HCT116 (cell line): ENCODE measurements around the gene MTSS2. TPM values are rescaled to one million over a fixed set of nuclear protein-coding genes. Genes with fewer than 3 reads are reported as not detected.

Experiments used
- ATAC-seq: fragments of 200-7000 bp; cut with Tn5 transposase; 2 replicates; pipeline ENCODE4 v1.9.1; 2020; ENCODE audit warnings: mild to moderate bottlenecking, moderate library complexity
- BruUV-seq: library from RNA; stranded (reverse); fragments of 400-500 nt; replicated peaks from 2 replicates; lab custom pipeline; 2021; lab: Mats Ljungman, UMichigan
- CTCF ChIA-PET: fragments of 300-600 bp; sonication (Branson Sonifier 250); formaldehyde crosslinking; loops from one replicate; lab custom pipeline; 2021; ENCODE audit warnings: antibody characterized with exemption; lab: Charles Lee
- POLR2A ChIA-PET: fragments of 300-600, 350-600 bp; sonication (Branson Sonifier 250); formaldehyde crosslinking; loops from one replicate; lab custom pipeline; 2021; ENCODE audit warnings: antibody characterized with exemption; lab: Charles Lee
- RAD21 ChIA-PET, 2 experiments: fragments of 300-600 bp; sonication (Branson Sonifier 250); formaldehyde crosslinking; loops; one replicate each; lab custom pipeline; 2023; ENCODE audit warnings: low total read pairs in 2 of 2; ENCODE audit not compliant: uncharacterized antibody in 2 of 2, unreplicated experiment in 2 of 2, low non-redundant PET in 1 of 2; lab: Charles Lee
- DNase-seq: peaks from one replicate; pipeline ENCODE4 v3.0.0-alpha.2; 2010; ENCODE audit warnings: low read depth, low spot score
- H2AFZ ChIP-seq: fragments of 200-600 bp; shearing (Covaris generic), sonication (generic); 2 replicates; pipeline ENCODE4 v1.6.1; 2017; ENCODE audit warnings: low read depth, mixed run types, mixed read lengths, antibody characterized with exemption, low read length; ENCODE audit not compliant: poor library complexity, severe bottlenecking
- H3K27ac ChIP-seq: 2 replicates; pipeline ENCODE4 v1.5.1; 2012; ENCODE audit warnings: low read depth, low read length
- H3K27me3 ChIP-seq: fragments of 200-600 bp; sonication (generic); 2 replicates; pipeline ENCODE4 v1.6.1; 2016; ENCODE audit warnings: mixed run types, low read length, mixed read lengths; ENCODE audit not compliant: insufficient read depth
- H3K36me3 ChIP-seq, 2 experiments: fragments of 200-500 bp in 1 of 2; fragments of 200-600 bp in 1 of 2; sonication (Bioruptor generic) in 1 of 2; sonication (generic) in 1 of 2; 2 replicates each; pipeline versions ENCODE4 v1.5.1 to v1.6.1; 2014 to 2016; ENCODE audit warnings: low read length in 2 of 2, inconsistent platforms in 1 of 2, mixed read lengths in 1 of 2, mixed run types in 1 of 2; ENCODE audit not compliant: insufficient read depth in 2 of 2, control insufficient read depth in 1 of 2
- H3K4me1 ChIP-seq, 2 experiments: fragments of 200-600 bp in 1 of 2; sonication (generic) in 1 of 2; 2 replicates each; pipeline versions ENCODE4 v1.5.1 to v1.6.1; 2012 to 2017; ENCODE audit warnings: low read length in 2 of 2, inconsistent platforms in 1 of 2, mild to moderate bottlenecking in 1 of 2, mixed read lengths in 1 of 2, mixed run types in 1 of 2, moderate library complexity in 1 of 2; ENCODE audit not compliant: insufficient read depth in 2 of 2, control insufficient read depth in 1 of 2
- H3K4me2 ChIP-seq: fragments of 200-600 bp; sonication (generic); 2 replicates; pipeline ENCODE4 v1.6.1; 2017; ENCODE audit warnings: mixed run types, low read length, mixed read lengths
- H3K4me3 ChIP-seq, 2 experiments: fragments of 200-600 bp in 1 of 2; sonication (generic) in 1 of 2; replicated peaks in 1 of 2; 2 replicates each; pipeline ENCODE4 v1.5.1; 2011 to 2016; ENCODE audit warnings: low read length in 2 of 2, control low read depth in 1 of 2, low read depth in 1 of 2, mild to moderate bottlenecking in 1 of 2, mixed read lengths in 1 of 2, mixed run types in 1 of 2
- H3K79me2 ChIP-seq: fragments of 200-600 bp; sonication (generic); 2 replicates; pipeline ENCODE4 v1.6.1; 2017; ENCODE audit warnings: mild to moderate bottlenecking, mixed run types, low read length, moderate library complexity, mixed read lengths; ENCODE audit not compliant: insufficient read depth
- H3K9ac ChIP-seq: fragments of 200-600 bp; sonication (generic); 2 replicates; pipeline ENCODE4 v1.6.1; 2016; ENCODE audit warnings: low read length, mixed read lengths
- H3K9me2 ChIP-seq: fragments of 200-600 bp; sonication (generic), shearing (Covaris generic); 2 replicates; pipeline ENCODE4 v1.6.1; 2017; ENCODE audit warnings: mixed run types, mild to moderate bottlenecking, moderate library complexity; ENCODE audit not compliant: insufficient read depth
- H3K9me3 ChIP-seq, 2 experiments: fragments of 200-500 bp in 1 of 2; fragments of 200-600 bp in 1 of 2; sonication (Bioruptor generic) in 1 of 2; sonication (generic) in 1 of 2; 2 replicates each; pipeline ENCODE4 v1.6.1; 2014 to 2017; ENCODE audit warnings: low read length in 2 of 2, mixed read lengths in 2 of 2, inconsistent platforms in 1 of 2, low read depth in 1 of 2, mild to moderate bottlenecking in 1 of 2, mixed run types in 1 of 2, moderate library complexity in 1 of 2; ENCODE audit not compliant: control insufficient read depth in 1 of 2, insufficient read depth in 1 of 2
- H4K20me1 ChIP-seq: fragments of 200-600 bp; sonication (generic), shearing (Covaris generic); 2 replicates; pipeline ENCODE4 v1.6.1; 2017; ENCODE audit warnings: mixed run types, mild to moderate bottlenecking, moderate library complexity; ENCODE audit not compliant: insufficient read depth
- CBX3 ChIP-seq: IDR thresholded peaks from 2 replicates; pipeline ENCODE4 v1.6.1; 2012; ENCODE audit warnings: low read depth
- CEBPB ChIP-seq: IDR thresholded peaks from 2 replicates; pipeline ENCODE4 v1.6.1; 2012; ENCODE audit warnings: low read depth
- EGR1 ChIP-seq: IDR thresholded peaks from 2 replicates; pipeline ENCODE4 v1.6.1; 2012; ENCODE audit warnings: low read depth
- ELF1 ChIP-seq: IDR thresholded peaks from 2 replicates; pipeline ENCODE4 v1.6.1; 2012; ENCODE audit warnings: low read depth, borderline replicate concordance
- FOSL1 ChIP-seq: IDR thresholded peaks from 2 replicates; pipeline ENCODE4 v1.6.1; 2012; ENCODE audit warnings: low read depth
- JUND ChIP-seq: IDR thresholded peaks from 2 replicates; pipeline ENCODE4 v1.6.1; 2012
- SIN3A ChIP-seq: IDR thresholded peaks from 2 replicates; pipeline ENCODE4 v1.6.1; 2012; ENCODE audit warnings: low read depth
- SRF ChIP-seq: IDR thresholded peaks from 2 replicates; pipeline ENCODE4 v1.6.1; 2012; ENCODE audit warnings: low read depth
- TCF7L2 ChIP-seq: IDR thresholded peaks from 2 replicates; pipeline ENCODE4 v1.7.0; 2011; ENCODE audit warnings: borderline replicate concordance, inconsistent platforms; ENCODE audit not compliant: insufficient read depth, insufficient read length; ENCODE audit errors: extremely low read depth
- YY1 ChIP-seq: IDR thresholded peaks from 2 replicates; pipeline ENCODE4 v1.6.1; 2011; ENCODE audit warnings: low read length, low read depth, moderate library complexity, mild to moderate bottlenecking; ENCODE audit not compliant: insufficient replicate concordance; ENCODE audit errors: extremely low read depth
- ZFX ChIP-seq: fragments of 450-650 bp; IDR thresholded peaks from 2 replicates; pipeline ENCODE4 v1.6.1; 2017
- ZNF274 ChIP-seq: fragments of 200-500 bp; sonication (Bioruptor generic); IDR thresholded peaks from 2 replicates; pipeline ENCODE4 v1.6.1; 2014; ENCODE audit warnings: mild to moderate bottlenecking, low read depth, low read length, inconsistent platforms
- intact Hi-C: fragments of 100-400 bp; cut with micrococcal nuclease; formaldehyde crosslinking; loops from 2 replicates; pipeline ENCODE4 v1.10.0; 2022
- total RNA-seq: library from RNA; stranded (reverse); gene quantifications from one replicate; pipeline ENCODE4 v1.2.1, GENCODE V29; 2021; ENCODE audit not compliant: unreplicated experiment
- TF ChIP-seq, protein P1 (sequence below), 3 experiments: fragments of 200-600 bp in 1 of 3; sonication (generic) in 1 of 3; IDR thresholded peaks in 2 of 3; conservative IDR thresholded peaks in 1 of 3; 2 replicates each; pipeline ENCODE4 v1.5.1; 2012 to 2017; ENCODE audit warnings: low read depth in 2 of 3, low read length in 2 of 3, antibody characterized with exemption in 1 of 3, borderline replicate concordance in 1 of 3, control low read depth in 1 of 3, mild to moderate bottlenecking in 1 of 3, mixed read lengths in 1 of 3, mixed run types in 1 of 3, moderate library complexity in 1 of 3; ENCODE audit not compliant: insufficient read depth in 1 of 3
- TF ChIP-seq, protein P2 (sequence below): IDR thresholded peaks from 2 replicates; pipeline ENCODE4 v1.6.1; 2012
- TF ChIP-seq, protein P3 (sequence below): IDR thresholded peaks from 2 replicates; pipeline ENCODE4 v1.6.1; 2012
- TF ChIP-seq, protein P4 (sequence below): IDR thresholded peaks from 2 replicates; pipeline ENCODE4 v1.6.1; 2011; ENCODE audit warnings: mild to moderate bottlenecking, low read length, moderate library complexity; ENCODE audit not compliant: insufficient replicate concordance; ENCODE audit errors: extremely low read depth
- TF ChIP-seq, protein P5 (sequence below): IDR thresholded peaks from 2 replicates; pipeline ENCODE4 v1.6.1; 2012; ENCODE audit warnings: low read depth

Gene MTSS2
- total RNA-seq, 1 experiment from 2014 or later = 41.8 TPM

DNA sequence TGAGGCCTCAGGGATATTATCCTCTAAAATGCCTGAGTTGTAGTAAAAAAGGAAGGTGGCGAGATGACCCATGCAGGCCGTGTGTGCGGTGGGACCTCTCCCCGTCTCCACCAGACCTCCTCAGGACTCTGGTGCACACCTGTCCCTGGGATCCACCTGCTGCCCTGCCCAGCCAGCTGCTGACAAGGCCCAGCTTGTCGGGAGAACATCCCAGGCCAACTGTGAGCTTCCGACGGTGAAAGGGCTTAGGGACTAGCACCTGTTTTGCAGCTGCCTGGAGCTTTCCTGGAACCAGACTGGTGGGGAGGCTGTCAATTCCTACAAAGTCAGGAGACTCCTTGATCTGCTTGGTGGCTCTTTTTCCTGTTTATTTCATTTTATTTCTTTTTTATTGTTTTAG lies 27.9 kb downstream of the MTSS2 start:
- H3K4me2 ChIP-seq = no peak overlapping the region
- H3K4me1 ChIP-seq = peaks cover 0 to 8% of the 10 kb centered on the region in 2 experiments; a peak in 2 of 4 replicates
- DNase-seq (no peak), ATAC-seq (no peak)
- H2AFZ ChIP-seq = no peak overlapping the region
- ChIA-PET CTCF (interaction anchor here (1.5 kb wide), 1 partner anchor 113 kb away, joined by 4 read pairs; no protein-coding TSS in a partner anchor), POLR2A (no interaction called here), RAD21 (no interaction called here)
- H4K20me1 ChIP-seq = no peaks in the 10 kb centered on the region
- H3K9me3 ChIP-seq = no peaks in the 10 kb centered on the region
- BruUV-seq = no TSS peak
- H3K9ac ChIP-seq = no peak overlapping the region
- no peaks in the 10 kb centered on the region for H3K36me3 ChIP-seq
- H3K79me2 ChIP-seq = no peaks in the 10 kb centered on the region
- H3K27ac ChIP-seq = no peak overlapping the region
- no peaks in the 10 kb centered on the region for H3K27me3 ChIP-seq
- no peak overlapping the region for H3K4me3 ChIP-seq
- intact Hi-C loops = loop anchor here (10.0 kb wide), 1 partner anchor 133 kb away; the partner anchor contains the start of genes COG4 and SF3B3
- TF ChIP-seq CBX3 (no peak), TCF7L2 (no peak), SRF (no peak), ELF1 (no peak), ZNF274 (no peak), JUND (no peak), EGR1 (no peak), ZFX (no peak), FOSL1 (no peak), YY1 (no peak), CEBPB (no peak), SIN3A (no peak)
- TF ChIP-seq, protein P1, sequence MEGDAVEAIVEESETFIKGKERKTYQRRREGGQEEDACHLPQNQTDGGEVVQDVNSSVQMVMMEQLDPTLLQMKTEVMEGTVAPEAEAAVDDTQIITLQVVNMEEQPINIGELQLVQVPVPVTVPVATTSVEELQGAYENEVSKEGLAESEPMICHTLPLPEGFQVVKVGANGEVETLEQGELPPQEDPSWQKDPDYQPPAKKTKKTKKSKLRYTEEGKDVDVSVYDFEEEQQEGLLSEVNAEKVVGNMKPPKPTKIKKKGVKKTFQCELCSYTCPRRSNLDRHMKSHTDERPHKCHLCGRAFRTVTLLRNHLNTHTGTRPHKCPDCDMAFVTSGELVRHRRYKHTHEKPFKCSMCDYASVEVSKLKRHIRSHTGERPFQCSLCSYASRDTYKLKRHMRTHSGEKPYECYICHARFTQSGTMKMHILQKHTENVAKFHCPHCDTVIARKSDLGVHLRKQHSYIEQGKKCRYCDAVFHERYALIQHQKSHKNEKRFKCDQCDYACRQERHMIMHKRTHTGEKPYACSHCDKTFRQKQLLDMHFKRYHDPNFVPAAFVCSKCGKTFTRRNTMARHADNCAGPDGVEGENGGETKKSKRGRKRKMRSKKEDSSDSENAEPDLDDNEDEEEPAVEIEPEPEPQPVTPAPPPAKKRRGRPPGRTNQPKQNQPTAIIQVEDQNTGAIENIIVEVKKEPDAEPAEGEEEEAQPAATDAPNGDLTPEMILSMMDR (IDR thresholded peaks at IDR 0.05 in 2 of 3, conservative IDR thresholded peaks at IDR 0.05 in 1 of 3; ENCODE audit: borderline replicate concordance in 1 of 3, insufficient read depth in 1 of 3, low read depth in 2 of 3, low read length in 2 of 3) = no peak
- TF ChIP-seq, protein P2, sequence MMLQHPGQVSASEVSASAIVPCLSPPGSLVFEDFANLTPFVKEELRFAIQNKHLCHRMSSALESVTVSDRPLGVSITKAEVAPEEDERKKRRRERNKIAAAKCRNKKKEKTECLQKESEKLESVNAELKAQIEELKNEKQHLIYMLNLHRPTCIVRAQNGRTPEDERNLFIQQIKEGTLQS = no peak
- TF ChIP-seq, protein P3, sequence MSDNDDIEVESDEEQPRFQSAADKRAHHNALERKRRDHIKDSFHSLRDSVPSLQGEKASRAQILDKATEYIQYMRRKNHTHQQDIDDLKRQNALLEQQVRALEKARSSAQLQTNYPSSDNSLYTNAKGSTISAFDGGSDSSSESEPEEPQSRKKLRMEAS = no peak
- TF ChIP-seq, protein P4, sequence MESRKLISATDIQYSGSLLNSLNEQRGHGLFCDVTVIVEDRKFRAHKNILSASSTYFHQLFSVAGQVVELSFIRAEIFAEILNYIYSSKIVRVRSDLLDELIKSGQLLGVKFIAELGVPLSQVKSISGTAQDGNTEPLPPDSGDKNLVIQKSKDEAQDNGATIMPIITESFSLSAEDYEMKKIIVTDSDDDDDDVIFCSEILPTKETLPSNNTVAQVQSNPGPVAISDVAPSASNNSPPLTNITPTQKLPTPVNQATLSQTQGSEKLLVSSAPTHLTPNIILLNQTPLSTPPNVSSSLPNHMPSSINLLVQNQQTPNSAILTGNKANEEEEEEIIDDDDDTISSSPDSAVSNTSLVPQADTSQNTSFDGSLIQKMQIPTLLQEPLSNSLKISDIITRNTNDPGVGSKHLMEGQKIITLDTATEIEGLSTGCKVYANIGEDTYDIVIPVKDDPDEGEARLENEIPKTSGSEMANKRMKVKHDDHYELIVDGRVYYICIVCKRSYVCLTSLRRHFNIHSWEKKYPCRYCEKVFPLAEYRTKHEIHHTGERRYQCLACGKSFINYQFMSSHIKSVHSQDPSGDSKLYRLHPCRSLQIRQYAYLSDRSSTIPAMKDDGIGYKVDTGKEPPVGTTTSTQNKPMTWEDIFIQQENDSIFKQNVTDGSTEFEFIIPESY = no peak
- TF ChIP-seq, protein P5, sequence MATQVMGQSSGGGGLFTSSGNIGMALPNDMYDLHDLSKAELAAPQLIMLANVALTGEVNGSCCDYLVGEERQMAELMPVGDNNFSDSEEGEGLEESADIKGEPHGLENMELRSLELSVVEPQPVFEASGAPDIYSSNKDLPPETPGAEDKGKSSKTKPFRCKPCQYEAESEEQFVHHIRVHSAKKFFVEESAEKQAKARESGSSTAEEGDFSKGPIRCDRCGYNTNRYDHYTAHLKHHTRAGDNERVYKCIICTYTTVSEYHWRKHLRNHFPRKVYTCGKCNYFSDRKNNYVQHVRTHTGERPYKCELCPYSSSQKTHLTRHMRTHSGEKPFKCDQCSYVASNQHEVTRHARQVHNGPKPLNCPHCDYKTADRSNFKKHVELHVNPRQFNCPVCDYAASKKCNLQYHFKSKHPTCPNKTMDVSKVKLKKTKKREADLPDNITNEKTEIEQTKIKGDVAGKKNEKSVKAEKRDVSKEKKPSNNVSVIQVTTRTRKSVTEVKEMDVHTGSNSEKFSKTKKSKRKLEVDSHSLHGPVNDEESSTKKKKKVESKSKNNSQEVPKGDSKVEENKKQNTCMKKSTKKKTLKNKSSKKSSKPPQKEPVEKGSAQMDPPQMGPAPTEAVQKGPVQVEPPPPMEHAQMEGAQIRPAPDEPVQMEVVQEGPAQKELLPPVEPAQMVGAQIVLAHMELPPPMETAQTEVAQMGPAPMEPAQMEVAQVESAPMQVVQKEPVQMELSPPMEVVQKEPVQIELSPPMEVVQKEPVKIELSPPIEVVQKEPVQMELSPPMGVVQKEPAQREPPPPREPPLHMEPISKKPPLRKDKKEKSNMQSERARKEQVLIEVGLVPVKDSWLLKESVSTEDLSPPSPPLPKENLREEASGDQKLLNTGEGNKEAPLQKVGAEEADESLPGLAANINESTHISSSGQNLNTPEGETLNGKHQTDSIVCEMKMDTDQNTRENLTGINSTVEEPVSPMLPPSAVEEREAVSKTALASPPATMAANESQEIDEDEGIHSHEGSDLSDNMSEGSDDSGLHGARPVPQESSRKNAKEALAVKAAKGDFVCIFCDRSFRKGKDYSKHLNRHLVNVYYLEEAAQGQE = no peak
- no peaks in the 10 kb centered on the region for H3K9me2 ChIP-seq
